HEK293 (cell line): ENCODE results near the gene ZNF260.

ENCODE experiments used
- CTCF ChIA-PET: fragments of 350-600 bp; formaldehyde crosslinking; extraction: SDS; loops from one replicate; lab custom pipeline; 2021; ENCODE audit warnings: antibody characterized with exemption; lab: Yijun Ruan, JAX
- POLR2A ChIA-PET: fragments of 300-600 bp; formaldehyde crosslinking; extraction: SDS; loops from one replicate; lab custom pipeline; 2020; ENCODE audit warnings: antibody characterized with exemption, inconsistent platforms; lab: Yijun Ruan, JAX
- H3K27ac ChIP-seq: fragments of 200-500 bp; sonication (Bioruptor generic); 2 replicates; pipeline ENCODE4 v1.5.1; 2014; ENCODE audit warnings: low read depth, low read length, control low read depth, inconsistent platforms; ENCODE audit errors: extremely low read depth
- H3K36me3 ChIP-seq, 2 experiments: fragments of 200-500 bp in 1 of 2; sonication (Bioruptor generic) in 1 of 2; 1 replicate in 1 of 2; 2 replicates in 1 of 2; pipeline ENCODE4 v1.5.1; 2014 to 2017; ENCODE audit warnings: inconsistent platforms in 2 of 2, low read length in 2 of 2; ENCODE audit not compliant: control insufficient read depth in 2 of 2, insufficient read depth in 1 of 2
- H3K4me1 ChIP-seq: fragments of 200-500 bp; sonication (Bioruptor generic); 2 replicates; pipeline ENCODE4 v1.5.1; 2014; ENCODE audit warnings: mild to moderate bottlenecking, low read length, inconsistent platforms; ENCODE audit not compliant: control insufficient read depth, insufficient read depth
- H3K4me3 ChIP-seq: 2 replicates; pipeline ENCODE4 v1.5.1; 2011; ENCODE audit warnings: low read depth, mild to moderate bottlenecking, control low read depth, low read length, moderate library complexity
- H3K9me3 ChIP-seq: fragments of 200-500 bp; sonication (Bioruptor generic); 2 replicates; pipeline ENCODE4 v1.5.1; 2014; ENCODE audit warnings: low read depth, low read length, inconsistent platforms; ENCODE audit not compliant: control insufficient read depth, insufficient read depth
- GLI2 ChIP-seq: fragments of 450-650 bp; formaldehyde crosslinking; IDR thresholded peaks from 2 replicates; pipeline ENCODE4; 2017; ENCODE audit warnings: missing biosample characterization, missing genetic modification characterization, low read depth, borderline replicate concordance
- GLIS2 ChIP-seq: fragments of 450-650 bp; formaldehyde crosslinking; IDR thresholded peaks from 2 replicates; pipeline ENCODE4 v1.5.1; 2016; ENCODE audit warnings: missing biosample characterization, missing genetic modification characterization
- HOXA7 ChIP-seq: sonication (generic); formaldehyde crosslinking; IDR thresholded peaks from 2 replicates; pipeline ENCODE4 v1.8.1; 2022; ENCODE audit warnings: missing genetic modification reagents, borderline replicate concordance
- KLF1 ChIP-seq: fragments of 450-650 bp; formaldehyde crosslinking; IDR thresholded peaks from 2 replicates; pipeline ENCODE4 v1.5.1; 2016; ENCODE audit warnings: missing biosample characterization, missing genetic modification characterization
- KLF10 ChIP-seq: fragments of 450-650 bp; IDR thresholded peaks from 2 replicates; pipeline ENCODE4 v1.5.1; 2018; ENCODE audit warnings: missing biosample characterization, mild to moderate bottlenecking, missing genetic modification characterization
- RBAK ChIP-seq: fragments of 450-650 bp; formaldehyde crosslinking; IDR thresholded peaks from 2 replicates; pipeline ENCODE4 v1.5.1; 2016; ENCODE audit warnings: missing biosample characterization, missing genetic modification characterization
- SALL2 ChIP-seq: fragments of 450-650 bp; formaldehyde crosslinking; IDR thresholded peaks from 2 replicates; pipeline ENCODE4 v1.5.0; 2017; ENCODE audit warnings: missing biosample characterization, mild to moderate bottlenecking, missing genetic modification characterization, borderline replicate concordance
- SCRT2 ChIP-seq: fragments of 450-650 bp; formaldehyde crosslinking; IDR thresholded peaks from 2 replicates; pipeline ENCODE4 v1.5.1; 2016; ENCODE audit warnings: missing biosample characterization, missing genetic modification characterization
- ZBTB1 ChIP-seq: fragments of 450-650 bp; formaldehyde crosslinking; IDR thresholded peaks from 2 replicates; pipeline ENCODE4 v1.5.1; 2016; ENCODE audit warnings: missing biosample characterization, missing genetic modification characterization
- ZFP3 ChIP-seq: fragments of 450-650 bp; formaldehyde crosslinking; IDR thresholded peaks from 2 replicates; pipeline ENCODE4 v1.5.1; 2016; ENCODE audit warnings: low read depth, missing biosample characterization, missing genetic modification characterization
- ZNF121 ChIP-seq: fragments of 450-650 bp; formaldehyde crosslinking; IDR thresholded peaks from 2 replicates; pipeline ENCODE4 v1.5.1; 2016; ENCODE audit warnings: missing biosample characterization, missing genetic modification characterization
- ZNF19 ChIP-seq: fragments of 450-650 bp; formaldehyde crosslinking; IDR thresholded peaks from 2 replicates; pipeline ENCODE4; 2016; ENCODE audit warnings: missing biosample characterization, missing genetic modification characterization, low read depth
- ZNF433 ChIP-seq: fragments of 450-650 bp; formaldehyde crosslinking; IDR thresholded peaks from 2 replicates; pipeline ENCODE4 v1.5.1; 2016; ENCODE audit warnings: missing biosample characterization, missing genetic modification characterization, low read depth
- ZNF558 ChIP-seq: fragments of 450-650 bp; formaldehyde crosslinking; IDR thresholded peaks from 2 replicates; pipeline ENCODE4 v1.5.1; 2016; ENCODE audit warnings: missing biosample characterization, missing genetic modification characterization
- ZNF596 ChIP-seq: fragments of 450-650 bp; IDR thresholded peaks from 2 replicates; pipeline ENCODE4 v1.5.0; 2018; ENCODE audit warnings: missing biosample characterization, mild to moderate bottlenecking, missing genetic modification characterization, moderate library complexity
- ZNF624 ChIP-seq: fragments of 450-650 bp; formaldehyde crosslinking; IDR thresholded peaks from 2 replicates; pipeline ENCODE4 v1.5.1; 2017; ENCODE audit warnings: missing biosample characterization, missing genetic modification characterization
- ZNF660 ChIP-seq: fragments of 450-650 bp; IDR thresholded peaks from 2 replicates; pipeline ENCODE4 v1.5.1; 2018; ENCODE audit warnings: missing biosample characterization, mild to moderate bottlenecking, missing genetic modification characterization
- ZNF701 ChIP-seq: fragments of 450-650 bp; formaldehyde crosslinking; IDR thresholded peaks from 2 replicates; pipeline ENCODE4 v1.5.1; 2016; ENCODE audit warnings: missing biosample characterization, missing genetic modification characterization
- ZNF837 ChIP-seq: fragments of 450-650 bp; formaldehyde crosslinking; IDR thresholded peaks from 2 replicates; pipeline ENCODE4 v1.5.1; 2016; ENCODE audit warnings: missing biosample characterization, missing genetic modification characterization
- ZSCAN16 ChIP-seq: fragments of 450-650 bp; formaldehyde crosslinking; IDR thresholded peaks from 2 replicates; pipeline ENCODE4 v1.5.1; 2016; ENCODE audit warnings: missing biosample characterization, missing genetic modification characterization
- TF ChIP-seq, protein P1 (sequence below): fragments of 450-650 bp; formaldehyde crosslinking; IDR thresholded peaks from 2 replicates; pipeline ENCODE4 v1.5.1; 2016; ENCODE audit warnings: missing biosample characterization, missing genetic modification characterization, low read depth
- TF ChIP-seq, protein P2 (sequence below): fragments of 450-650 bp; formaldehyde crosslinking; IDR thresholded peaks from 2 replicates; pipeline ENCODE4 v1.5.1; 2016; ENCODE audit warnings: missing biosample characterization, missing genetic modification characterization
- TF ChIP-seq, protein P3 (sequence below): fragments of 450-650 bp; formaldehyde crosslinking; IDR thresholded peaks from 2 replicates; pipeline ENCODE4 v1.5.1; 2016; ENCODE audit warnings: missing biosample characterization, missing genetic modification characterization
- TF ChIP-seq, protein P4 (sequence below): fragments of 450-650 bp; formaldehyde crosslinking; IDR thresholded peaks from 2 replicates; pipeline ENCODE4 v1.5.1; 2016; ENCODE audit warnings: missing biosample characterization, missing genetic modification characterization

The ZNF260 gene

DNA sequence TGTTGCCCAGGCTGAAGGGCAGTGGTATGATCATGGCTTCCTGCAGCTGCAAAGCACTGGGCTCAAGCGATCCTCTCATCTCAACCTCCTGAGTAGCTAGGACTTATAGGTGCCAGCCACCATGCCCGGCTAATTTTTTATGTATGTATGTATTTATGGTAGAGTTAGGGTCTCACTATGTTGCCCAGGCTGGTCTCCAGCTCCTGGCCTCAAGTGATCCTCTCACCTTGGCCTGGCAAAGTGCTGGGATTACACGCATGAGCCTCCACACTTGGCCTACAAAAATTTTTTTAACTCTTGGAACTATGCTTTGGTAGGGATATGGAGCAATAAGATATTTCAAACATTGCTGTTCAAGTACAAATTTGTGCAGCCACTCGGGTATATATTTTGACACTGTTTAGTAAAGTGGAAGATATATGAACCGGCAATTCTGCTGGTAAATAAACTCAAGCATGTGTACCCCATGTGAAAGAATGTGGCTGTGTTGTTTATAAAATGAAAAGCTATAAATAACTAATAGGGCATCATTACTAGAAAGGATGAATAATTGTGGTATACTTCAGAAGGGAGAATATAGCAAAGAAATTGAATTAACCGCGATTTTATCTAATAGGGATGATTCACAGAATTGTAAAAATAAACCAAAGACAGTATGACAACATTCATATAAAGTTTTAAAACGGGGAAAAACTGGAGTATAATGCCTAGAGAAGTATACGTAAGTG is 39.8 kb downstream of the ZNF260 start:
- peak overlapping the region; percentile 95; the same call in 1 of the 2 replicates for H3K27ac ChIP-seq
- peak overlapping the region; percentile 58 for H3K4me3 ChIP-seq
- TF ChIP-seq, protein P1, sequence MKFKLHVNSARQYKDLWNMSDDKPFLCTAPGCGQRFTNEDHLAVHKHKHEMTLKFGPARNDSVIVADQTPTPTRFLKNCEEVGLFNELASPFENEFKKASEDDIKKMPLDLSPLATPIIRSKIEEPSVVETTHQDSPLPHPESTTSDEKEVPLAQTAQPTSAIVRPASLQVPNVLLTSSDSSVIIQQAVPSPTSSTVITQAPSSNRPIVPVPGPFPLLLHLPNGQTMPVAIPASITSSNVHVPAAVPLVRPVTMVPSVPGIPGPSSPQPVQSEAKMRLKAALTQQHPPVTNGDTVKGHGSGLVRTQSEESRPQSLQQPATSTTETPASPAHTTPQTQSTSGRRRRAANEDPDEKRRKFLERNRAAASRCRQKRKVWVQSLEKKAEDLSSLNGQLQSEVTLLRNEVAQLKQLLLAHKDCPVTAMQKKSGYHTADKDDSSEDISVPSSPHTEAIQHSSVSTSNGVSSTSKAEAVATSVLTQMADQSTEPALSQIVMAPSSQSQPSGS (tag by site-specific recombination): peak; percentile 4; the same call in 1 of the 2 replicates
- TF ChIP-seq KLF10 (tag by site-specific recombination) (no peak), ZNF433 (tag by site-specific recombination) (no peak), ZNF660 (tag by site-specific recombination) (0 out of 2 replicates have a peak, but pooled peaks have one; percentile 67), ZNF121 (tag by site-specific recombination) (peak; percentile 97)
- H3K4me1 ChIP-seq: 0 out of 2 replicates have a peak, but pooled peaks cover 2% of the 10 kb centered on the region
- H3K9me3 ChIP-seq: peaks cover 5% of the 10 kb centered on the region
- CTCF ChIA-PET: no interaction called here
- POLR2A ChIA-PET: interaction anchor here (0.6 to 2.3 kb wide), 11 partner anchors 10 to 590 kb away, joined by 4 to 56 read pairs (median 6); partner anchors contain the start of genes ZFP14, ZNF260, ZNF420 and ZNF529
- H3K36me3 ChIP-seq: peaks cover 4 to 17% of the 10 kb centered on the region in 2 experiments

DNA sequence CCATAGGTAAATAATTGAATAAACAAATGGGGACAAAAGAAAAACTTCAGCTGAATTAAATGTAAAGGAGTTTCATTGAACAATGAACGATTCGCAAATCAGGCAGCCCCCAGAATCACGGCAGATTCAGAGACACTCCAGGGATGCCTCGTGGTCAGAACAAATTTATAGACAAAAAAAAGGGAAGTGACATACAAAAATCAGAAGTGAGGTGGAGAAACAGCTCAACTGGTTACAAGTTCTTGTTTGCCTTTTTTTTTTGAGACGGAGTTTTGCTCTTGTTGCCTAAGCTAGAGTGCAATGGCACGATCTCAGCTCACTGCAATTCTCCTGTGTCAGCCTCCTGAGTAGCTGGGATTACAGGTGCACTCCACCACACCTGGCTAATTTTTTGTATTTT is 44.4 kb downstream of the ZNF260 start:
- peaks cover 19% of the 10 kb centered on the region for H3K9me3 ChIP-seq
- no peak overlapping the region for H3K4me3 ChIP-seq
- no peak overlapping the region for H3K27ac ChIP-seq
- H3K4me1 ChIP-seq: 0 out of 2 replicates have a peak, but pooled peaks cover 1% of the 10 kb centered on the region
- ChIA-PET POLR2A (no interaction called here), CTCF (interaction anchor here (0.9 kb wide), 1 partner anchor 11 kb away, joined by 3 read pairs; no protein-coding TSS in a partner anchor)
- H3K36me3 ChIP-seq: peaks cover 9 to 46% of the 10 kb centered on the region in 2 experiments
- TF ChIP-seq KLF1 (tag by site-specific recombination) (no peak), SCRT2 (tag by site-specific recombination) (no peak), ZFP3 (tag by site-specific recombination) (no peak), GLI2 (no peak), ZSCAN16 (no peak), ZBTB1 (tag by site-specific recombination) (no peak), GLIS2 (tag by site-specific recombination) (no peak), ZNF624 (tag by site-specific recombination) (no peak), ZNF837 (tag by site-specific recombination) (no peak), ZNF596 (tag by site-specific recombination) (no peak), SALL2 (no peak), KLF10 (tag by site-specific recombination) (no peak), ZNF701 (tag by site-specific recombination) (no peak), ZNF558 (no peak), RBAK (tag by site-specific recombination) (no peak), ZNF19 (no peak), HOXA7 (CRISPR knock-in tag) (no peak)
- TF ChIP-seq, protein P2, sequence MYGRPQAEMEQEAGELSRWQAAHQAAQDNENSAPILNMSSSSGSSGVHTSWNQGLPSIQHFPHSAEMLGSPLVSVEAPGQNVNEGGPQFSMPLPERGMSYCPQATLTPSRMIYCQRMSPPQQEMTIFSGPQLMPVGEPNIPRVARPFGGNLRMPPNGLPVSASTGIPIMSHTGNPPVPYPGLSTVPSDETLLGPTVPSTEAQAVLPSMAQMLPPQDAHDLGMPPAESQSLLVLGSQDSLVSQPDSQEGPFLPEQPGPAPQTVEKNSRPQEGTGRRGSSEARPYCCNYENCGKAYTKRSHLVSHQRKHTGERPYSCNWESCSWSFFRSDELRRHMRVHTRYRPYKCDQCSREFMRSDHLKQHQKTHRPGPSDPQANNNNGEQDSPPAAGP (tag by site-specific recombination): no peak
- TF ChIP-seq, protein P3, sequence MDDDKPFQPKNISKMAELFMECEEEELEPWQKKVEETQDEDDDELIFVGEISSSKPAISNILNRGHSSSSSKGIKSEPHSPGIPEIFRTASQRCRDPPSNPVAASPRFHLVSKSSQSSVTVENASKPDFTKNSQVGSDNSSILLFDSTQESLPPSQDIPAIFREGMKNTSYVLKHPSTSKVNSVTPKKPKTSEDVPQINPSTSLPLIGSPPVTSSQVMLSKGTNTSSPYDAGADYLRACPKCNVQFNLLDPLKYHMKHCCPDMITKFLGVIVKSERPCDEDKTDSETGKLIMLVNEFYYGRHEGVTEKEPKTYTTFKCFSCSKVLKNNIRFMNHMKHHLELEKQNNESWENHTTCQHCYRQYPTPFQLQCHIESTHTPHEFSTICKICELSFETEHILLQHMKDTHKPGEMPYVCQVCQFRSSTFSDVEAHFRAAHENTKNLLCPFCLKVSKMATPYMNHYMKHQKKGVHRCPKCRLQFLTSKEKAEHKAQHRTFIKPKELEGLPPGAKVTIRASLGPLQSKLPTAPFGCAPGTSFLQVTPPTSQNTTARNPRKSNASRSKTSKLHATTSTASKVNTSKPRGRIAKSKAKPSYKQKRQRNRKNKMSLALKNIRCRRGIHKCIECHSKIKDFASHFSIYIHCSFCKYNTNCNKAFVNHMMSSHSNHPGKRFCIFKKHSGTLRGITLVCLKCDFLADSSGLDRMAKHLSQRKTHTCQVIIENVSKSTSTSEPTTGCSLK (tag by site-specific recombination): no peak
- TF ChIP-seq, protein P4, sequence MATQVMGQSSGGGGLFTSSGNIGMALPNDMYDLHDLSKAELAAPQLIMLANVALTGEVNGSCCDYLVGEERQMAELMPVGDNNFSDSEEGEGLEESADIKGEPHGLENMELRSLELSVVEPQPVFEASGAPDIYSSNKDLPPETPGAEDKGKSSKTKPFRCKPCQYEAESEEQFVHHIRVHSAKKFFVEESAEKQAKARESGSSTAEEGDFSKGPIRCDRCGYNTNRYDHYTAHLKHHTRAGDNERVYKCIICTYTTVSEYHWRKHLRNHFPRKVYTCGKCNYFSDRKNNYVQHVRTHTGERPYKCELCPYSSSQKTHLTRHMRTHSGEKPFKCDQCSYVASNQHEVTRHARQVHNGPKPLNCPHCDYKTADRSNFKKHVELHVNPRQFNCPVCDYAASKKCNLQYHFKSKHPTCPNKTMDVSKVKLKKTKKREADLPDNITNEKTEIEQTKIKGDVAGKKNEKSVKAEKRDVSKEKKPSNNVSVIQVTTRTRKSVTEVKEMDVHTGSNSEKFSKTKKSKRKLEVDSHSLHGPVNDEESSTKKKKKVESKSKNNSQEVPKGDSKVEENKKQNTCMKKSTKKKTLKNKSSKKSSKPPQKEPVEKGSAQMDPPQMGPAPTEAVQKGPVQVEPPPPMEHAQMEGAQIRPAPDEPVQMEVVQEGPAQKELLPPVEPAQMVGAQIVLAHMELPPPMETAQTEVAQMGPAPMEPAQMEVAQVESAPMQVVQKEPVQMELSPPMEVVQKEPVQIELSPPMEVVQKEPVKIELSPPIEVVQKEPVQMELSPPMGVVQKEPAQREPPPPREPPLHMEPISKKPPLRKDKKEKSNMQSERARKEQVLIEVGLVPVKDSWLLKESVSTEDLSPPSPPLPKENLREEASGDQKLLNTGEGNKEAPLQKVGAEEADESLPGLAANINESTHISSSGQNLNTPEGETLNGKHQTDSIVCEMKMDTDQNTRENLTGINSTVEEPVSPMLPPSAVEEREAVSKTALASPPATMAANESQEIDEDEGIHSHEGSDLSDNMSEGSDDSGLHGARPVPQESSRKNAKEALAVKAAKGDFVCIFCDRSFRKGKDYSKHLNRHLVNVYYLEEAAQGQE (tag by site-specific recombination): no peak
